Mucosa of descending colon (tissue), 3 donors: ENCODE measurements around the gene NRIP1. TPM values are rescaled to one million over a fixed set of nuclear protein-coding genes. Genes with fewer than 3 reads are reported as not detected.

Source experiments
- ATAC-seq: fragments of 200-7000 bp; cut with Tn5 transposase; one replicate; pipeline ENCODE4 v1.9.1; 2020; ENCODE audit warnings: mild to moderate bottlenecking, moderate library complexity
- DNase-seq, 3 donors: peaks; one replicate each; pipeline ENCODE4 v3.0.0-alpha.2; 2020
- H3K36me3 ChIP-seq: fragments of 200-600 bp; one replicate; pipeline ENCODE4 v1.8.0; 2021; ENCODE audit warnings: low read depth, mild to moderate bottlenecking
- H3K4me1 ChIP-seq: fragments of 200-600 bp; one replicate; pipeline ENCODE4 v1.8.0; 2021; ENCODE audit warnings: low read depth, mild to moderate bottlenecking
- H3K4me3 ChIP-seq: fragments of 200-600 bp; one replicate; pipeline ENCODE4 v1.8.0; 2021; ENCODE audit warnings: mild to moderate bottlenecking
- H3K9me3 ChIP-seq: fragments of 200-600 bp; one replicate; pipeline ENCODE4 v1.8.0; 2021; ENCODE audit warnings: mild to moderate bottlenecking
- CTCF ChIP-seq: fragments of 200-600 bp; IDR thresholded peaks from one replicate; pipeline ENCODE4 v1.8.0; 2022; ENCODE audit warnings: antibody characterized with exemption, mild to moderate bottlenecking
- intact Hi-C, 2 donors: fragments of 100-400 bp; cut with DNase I in 1 of 2; cut with micrococcal nuclease in 1 of 2; formaldehyde crosslinking; loops; one replicate each; pipeline versions ENCODE4 v1.11.0 to v1.11.1; 2022; cut with DNase I, micrococcal nuclease
- total RNA-seq, 3 donors: library from RNA; stranded (reverse); fragmentation: NEBNext Ultra II Directional in 2 of 3; extraction: Animal tissue kit (Norgen Biotek cat#: 25700) in 2 of 3; gene quantifications; one replicate each; pipeline versions ENCODE4 v1.2.1 to v1.2.4, GENCODE V29; 2021 to 2023
- donor health status: DM: no; HTN: no; CAD: no; lungs with moderate emphysema.
- donor health status: DM: no; HTN: no; CAD: no.
- donor health status: DM: no; HTN: yes; CAD: no.

The NRIP1 gene
- total RNA-seq, 3 donors from 2014 or later = 64.3 to 91.8 (median 77.1) TPM

GRCh38 chr21:14968821-14969220, 96.0 kb downstream of the NRIP1 start:
- Histone ChIP-seq H3K4me3 (no peak overlapping the region), H3K4me1 (no peaks in the 10 kb centered on the region), H3K9me3 (no peaks in the 10 kb centered on the region), H3K36me3 (peaks cover 4% of the 10 kb centered on the region)
- no peak for ATAC-seq
- TF ChIP-seq CTCF = no peak
- intact Hi-C loops = no loop called here
- no peak for DNase-seq

DNA sequence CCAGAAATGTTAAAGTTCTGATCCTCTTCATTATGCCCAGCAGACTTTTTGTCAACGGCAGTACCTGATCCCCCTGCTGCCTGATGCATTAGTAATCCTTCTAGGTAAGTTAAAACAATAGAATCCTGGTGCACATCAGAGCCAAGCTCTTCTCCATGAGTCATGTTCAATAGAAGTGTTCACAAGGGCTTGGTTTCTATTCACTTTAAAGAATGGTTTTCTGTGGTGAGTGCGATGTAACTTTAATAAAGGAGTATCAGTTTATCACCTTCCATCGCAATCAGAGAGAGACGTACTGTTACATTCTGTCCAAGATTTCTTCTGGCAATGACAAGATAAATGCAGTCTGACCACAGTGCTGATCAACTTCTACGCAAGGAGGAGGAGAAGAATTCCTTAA, 96.8 kb downstream of the NRIP1 start:
- Histone ChIP-seq H3K4me3 (no peak overlapping the region), H3K9me3 (no peaks in the 10 kb centered on the region), H3K36me3 (peaks cover 4% of the 10 kb centered on the region), H3K4me1 (no peaks in the 10 kb centered on the region)
- no peak for TF ChIP-seq CTCF
- DNase-seq (no peak), ATAC-seq (no peak)
- intact Hi-C loops = no loop called here

DNA sequence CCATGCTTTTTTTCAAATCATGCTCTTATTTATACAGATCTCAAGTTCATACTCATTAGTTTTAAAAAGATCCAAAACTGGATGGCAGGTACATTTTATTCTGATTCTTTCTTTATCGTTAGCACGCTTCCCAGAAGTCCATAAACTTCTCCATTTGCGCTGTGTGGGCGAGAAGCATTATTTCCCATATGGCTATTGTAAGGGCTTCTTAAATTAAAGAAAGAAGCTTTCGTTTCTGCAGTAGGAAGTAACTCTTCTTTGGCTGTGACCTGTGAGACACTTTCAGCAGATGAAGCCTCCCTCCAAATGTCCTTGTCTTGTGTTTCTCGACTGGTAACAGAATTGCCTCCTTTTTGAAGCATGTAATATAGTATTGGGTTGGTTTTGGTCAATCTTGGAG, 100.2 kb downstream of the NRIP1 start:
- no peak for TF ChIP-seq CTCF
- ATAC-seq (no peak), DNase-seq (no peak)
- H3K4me1 ChIP-seq = no peaks in the 10 kb centered on the region
- peaks cover 4% of the 10 kb centered on the region for H3K36me3 ChIP-seq
- H3K9me3 ChIP-seq = no peaks in the 10 kb centered on the region
- H3K4me3 ChIP-seq = no peak overlapping the region
- intact Hi-C loops = no loop called here

GRCh38 chr21:14962217-14962616, 102.6 kb downstream of the NRIP1 start:
- H3K4me3 ChIP-seq = no peak overlapping the region
- intact Hi-C loops = no loop called here
- ATAC-seq (no peak), DNase-seq (no peak)
- H3K4me1 ChIP-seq = no peaks in the 10 kb centered on the region
- no peaks in the 10 kb centered on the region for H3K36me3 ChIP-seq
- TF ChIP-seq CTCF = no peak
- H3K9me3 ChIP-seq = no peaks in the 10 kb centered on the region

DNA sequence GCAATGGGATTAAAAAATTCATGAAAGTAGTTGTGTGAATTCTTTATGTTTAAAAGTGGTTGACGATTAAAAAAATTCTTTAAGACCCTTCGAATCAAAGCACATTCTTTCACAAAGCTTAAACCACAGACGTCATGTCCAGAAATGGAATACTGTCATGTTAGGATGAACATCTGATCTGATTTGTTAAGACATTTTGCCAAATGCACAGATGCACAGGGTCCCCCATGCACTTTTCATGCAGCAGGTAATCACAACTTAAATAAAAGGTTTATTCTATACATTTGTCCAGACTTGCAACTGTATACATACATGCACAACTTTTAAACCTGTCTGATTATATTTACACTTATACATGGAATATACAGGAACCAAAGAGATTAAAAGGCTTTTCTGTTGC, 103.3 kb downstream of the NRIP1 start:
- no peaks in the 10 kb centered on the region for H3K9me3 ChIP-seq
- intact Hi-C loops = no loop called here

More for the DNA sequence above, 103.3 kb downstream of the NRIP1 start:
- no peaks in the 10 kb centered on the region for H3K36me3 ChIP-seq
- H3K4me3 ChIP-seq = no peak overlapping the region
- no peak for ATAC-seq
- no peaks in the 10 kb centered on the region for H3K4me1 ChIP-seq
- TF ChIP-seq CTCF = no peak
- no peak for DNase-seq
